CD4-positive, alpha-beta T cell (primary cell): ENCODE results near the gene CSDE1. TPM values are rescaled to one million over a fixed set of nuclear protein-coding genes. Genes with fewer than 3 reads are reported as not detected.

Source experiments
- ATAC-seq: fragments of 200-7000 bp; cut with Tn5 transposase; one replicate; pipeline ENCODE4 v1.10.0; 2022; ENCODE audit warnings: mild to moderate bottlenecking; ENCODE audit not compliant: poor library complexity
- CTCF ChIA-PET: fragments of 350-600 bp; sonication (Branson Sonifier 250); formaldehyde crosslinking; loops from one replicate; lab custom pipeline; 2021; ENCODE audit warnings: antibody characterized with exemption, inconsistent platforms; lab: Charles Lee
- POLR2A ChIA-PET: fragments of 350-600 bp; sonication (Branson Sonifier 250); formaldehyde crosslinking; loops from one replicate; lab custom pipeline; 2021; ENCODE audit warnings: antibody characterized with exemption, inconsistent platforms; lab: Charles Lee
- DNase-seq, 14 experiments: peaks; one replicate each; pipeline ENCODE4 v3.0.0-alpha.2; 2013 to 2020; ENCODE audit warnings: mixed read lengths in 2 of 14
- H3K27ac ChIP-seq, 2 donors: one replicate each; pipeline versions ENCODE4 v1.5.1 to v1.7.0; 2013; ENCODE audit warnings: low read length in 2 of 2, low read depth in 1 of 2, mild to moderate bottlenecking in 1 of 2
- H3K27me3 ChIP-seq, 2 experiments: 1 replicate in 1 of 2; 2 replicates in 1 of 2; pipeline versions ENCODE4 v1.6.1 to v1.7.0; 2013; ENCODE audit warnings: low read length in 2 of 2, control low read depth in 1 of 2, mild to moderate bottlenecking in 1 of 2, moderate library complexity in 1 of 2; ENCODE audit not compliant: insufficient read depth in 2 of 2, control insufficient read depth in 1 of 2
- H3K36me3 ChIP-seq: one replicate; pipeline ENCODE4 v1.6.1; 2013; ENCODE audit warnings: low read length, control low read depth; ENCODE audit not compliant: insufficient read depth
- H3K4me1 ChIP-seq: one replicate; pipeline ENCODE4 v1.6.1; 2013; ENCODE audit warnings: low read length, control low read depth; ENCODE audit not compliant: insufficient read depth
- H3K4me3 ChIP-seq: one replicate; pipeline ENCODE4 v1.5.1; 2013; ENCODE audit warnings: mild to moderate bottlenecking, low read length, moderate library complexity
- H3K9me3 ChIP-seq, 2 experiments: 1 replicate in 1 of 2; 2 replicates in 1 of 2; pipeline versions ENCODE4 v1.6.1 to v1.7.0; 2013; ENCODE audit warnings: low read length in 2 of 2, mild to moderate bottlenecking in 2 of 2, control low read depth in 1 of 2, moderate library complexity in 1 of 2; ENCODE audit not compliant: control insufficient read depth in 1 of 2, insufficient read depth in 1 of 2
- H3K27ac Mint-ChIP-seq: one replicate; pipeline ENCODE4 v1.8.0; 2020; ENCODE audit warnings: mixed read lengths
- H3K27me3 Mint-ChIP-seq: one replicate; pipeline ENCODE4 v1.8.0; 2021; ENCODE audit warnings: mixed read lengths
- H3K36me3 Mint-ChIP-seq: one replicate; pipeline ENCODE4 v1.8.0; 2021; ENCODE audit warnings: low read depth, mixed read lengths
- H3K4me1 Mint-ChIP-seq: one replicate; pipeline ENCODE4 v1.8.0; 2021; ENCODE audit warnings: low read depth, mixed read lengths
- H3K4me3 Mint-ChIP-seq: one replicate; pipeline ENCODE4 v1.8.0; 2020; ENCODE audit warnings: mild to moderate bottlenecking, mixed read lengths
- H3K9me3 Mint-ChIP-seq: one replicate; pipeline ENCODE4 v1.8.0; 2020; ENCODE audit warnings: mixed read lengths
- CTCF ChIP-seq: fragments of 200-600 bp; IDR thresholded peaks from one replicate; pipeline ENCODE4 v1.8.0; 2022; ENCODE audit warnings: antibody characterized with exemption, mild to moderate bottlenecking
- intact Hi-C, 2 experiments: fragments of 100-400 bp; cut with DNase I in 1 of 2; cut with micrococcal nuclease in 1 of 2; formaldehyde crosslinking; loops; one replicate each; pipeline versions ENCODE4 v1.15.1 to v1.9.0; 2023 to 2025; cut with DNase I, micrococcal nuclease
- total RNA-seq, 174 experiments: library from RNA in 2 of 174; stranded (reverse) in 2 of 174; gene quantifications; one replicate each; pipeline ENCODE4 v1.2.3 and lab custom pipeline; 2021 to 2026

CSDE1 gene
- total RNA-seq, 2 experiments from 2014 or later = 725 to 731 TPM

- Mint-ChIP-seq H3K9me3 (no peaks in the 10 kb centered on the region), H3K27ac (no peak overlapping the region), H3K4me1 (no peaks in the 10 kb centered on the region), H3K4me3 (no peak overlapping the region), H3K36me3 (no peaks in the 10 kb centered on the region), H3K27me3 (peaks cover 52% of the 10 kb centered on the region)
- CTCF ChIA-PET = no interaction called here
- Histone ChIP-seq H3K27ac (no peak overlapping the region), H3K4me1 (no peaks in the 10 kb centered on the region), H3K9me3 (no peaks in the 10 kb centered on the region), H3K36me3 (no peaks in the 10 kb centered on the region), H3K4me3 (no peak overlapping the region), H3K27me3 (peaks cover 5 to 9% of the 10 kb centered on the region in 2 experiments)
- ATAC-seq (no peak), DNase-seq (no peak)
- no peak for TF ChIP-seq CTCF
- POLR2A ChIA-PET = no interaction called here
- intact Hi-C loops = no loop called here
Observed at GRCh38 chr1:114690148-114690547, 67.6 kb downstream of the CSDE1 start.

GRCh38 chr1:114688526-114688925 lies 69.3 kb downstream of the CSDE1 start:
- Mint-ChIP-seq H3K27ac (no peak overlapping the region), H3K9me3 (no peaks in the 10 kb centered on the region), H3K4me3 (no peak overlapping the region), H3K27me3 (peaks cover 57% of the 10 kb centered on the region), H3K36me3 (no peaks in the 10 kb centered on the region), H3K4me1 (no peaks in the 10 kb centered on the region)
- ATAC-seq (no peak), DNase-seq (no peak)
- POLR2A ChIA-PET = no interaction called here
- H3K4me1 ChIP-seq = no peaks in the 10 kb centered on the region
- H3K36me3 ChIP-seq = no peaks in the 10 kb centered on the region
- intact Hi-C loops = no loop called here
- TF ChIP-seq CTCF = no peak
- H3K27me3 ChIP-seq = peaks cover 5 to 9% of the 10 kb centered on the region in 2 experiments
- CTCF ChIA-PET = no interaction called here
- H3K9me3 ChIP-seq = no peaks in the 10 kb centered on the region
- no peak overlapping the region for H3K4me3 ChIP-seq
- no peak overlapping the region for H3K27ac ChIP-seq

- Histone ChIP-seq H3K27ac (no peak overlapping the region), H3K9me3 (no peaks in the 10 kb centered on the region), H3K4me1 (no peaks in the 10 kb centered on the region), H3K36me3 (no peaks in the 10 kb centered on the region), H3K4me3 (no peak overlapping the region), H3K27me3 (peaks cover 9% of the 10 kb centered on the region in 2 experiments)
- no peaks in the 10 kb centered on the region for H3K4me1 Mint-ChIP-seq
- no peak overlapping the region for H3K4me3 Mint-ChIP-seq
- ChIA-PET CTCF (interaction anchor here (1.3 kb wide), 1 partner anchor 17 kb away, joined by 4 read pairs; no protein-coding TSS in a partner anchor), POLR2A (no interaction called here)
- no peak for DNase-seq
- no peak for ATAC-seq
- no peaks in the 10 kb centered on the region for H3K9me3 Mint-ChIP-seq
- no peak for TF ChIP-seq CTCF
- H3K27me3 Mint-ChIP-seq = peaks cover 59% of the 10 kb centered on the region
- H3K27ac Mint-ChIP-seq = no peak overlapping the region
- H3K36me3 Mint-ChIP-seq = no peaks in the 10 kb centered on the region
- intact Hi-C loops = no loop called here
Observed at GRCh38 chr1:114685851-114686250, 71.9 kb downstream of the CSDE1 start.
